ENCODE results near the gene RANBP17. TPM values are rescaled to one million over a fixed set of nuclear protein-coding genes. Genes with fewer than 3 reads are reported as not detected.

RANBP17 gene
- total and polyA plus RNA-seq, 2 experiments from 2014 or later = 10.9 to 20.0 TPM

GRCh38 chr5:171102877-171103610, 241.2 kb downstream of the RANBP17 start:
- H3K36me3 ChIP-seq = no peaks in the 10 kb centered on the region
- no peaks in the 10 kb centered on the region for H3K27me3 ChIP-seq
- H3K4me3 ChIP-seq = no peak overlapping the region
- H3K27ac ChIP-seq = no peak overlapping the region
- DNase-seq (ENCODE audit: low read depth in 1 of 2, low spot score in 1 of 2) = no peak
- TF ChIP-seq CTCF (IDR thresholded peaks at IDR 0.05; ENCODE audit: low read depth, low read length) = no peak
- H3K4me1 ChIP-seq (ENCODE audit: low read depth) = no peaks in the 10 kb centered on the region
- H3K9me3 ChIP-seq (ENCODE audit: low read depth) = no peaks in the 10 kb centered on the region

GRCh38 chr5:171107669-171108068, 245.9 kb downstream of the RANBP17 start:
- no peak for DNase-seq (ENCODE audit: low read depth in 1 of 2, low spot score in 1 of 2)
- TF ChIP-seq CTCF (IDR thresholded peaks at IDR 0.05; ENCODE audit: low read depth, low read length) = no peak
- H3K4me1 ChIP-seq (ENCODE audit: low read depth) = no peaks in the 10 kb centered on the region
- H3K27ac ChIP-seq = no peak overlapping the region
- H3K9me3 ChIP-seq (ENCODE audit: low read depth) = no peaks in the 10 kb centered on the region
- no peaks in the 10 kb centered on the region for H3K36me3 ChIP-seq
- H3K27me3 ChIP-seq = no peaks in the 10 kb centered on the region
- no peak overlapping the region for H3K4me3 ChIP-seq

GRCh38 chr5:171115519-171115918, 253.7 kb downstream of the RANBP17 start:
- DNase-seq (ENCODE audit: low read depth in 1 of 2, low spot score in 1 of 2) = no peak
- H3K4me1 ChIP-seq (ENCODE audit: low read depth) = no peaks in the 10 kb centered on the region
- TF ChIP-seq CTCF (IDR thresholded peaks at IDR 0.05; ENCODE audit: low read depth, low read length) = no peak

GRCh38 chr5:171116719-171117118, 254.9 kb downstream of the RANBP17 start:
- H3K27me3 ChIP-seq = no peaks in the 10 kb centered on the region
- no peak for TF ChIP-seq CTCF (IDR thresholded peaks at IDR 0.05; ENCODE audit: low read depth, low read length)
- no peaks in the 10 kb centered on the region for H3K9me3 ChIP-seq (ENCODE audit: low read depth)
- H3K4me3 ChIP-seq = no peak overlapping the region
- H3K27ac ChIP-seq = no peak overlapping the region
- DNase-seq (ENCODE audit: low read depth in 1 of 2, low spot score in 1 of 2) = no peak
- H3K36me3 ChIP-seq = no peaks in the 10 kb centered on the region
- H3K4me1 ChIP-seq (ENCODE audit: low read depth) = no peaks in the 10 kb centered on the region

More at GRCh38 chr5:171115519-171115918, 253.7 kb downstream of the RANBP17 start:
- H3K4me3 ChIP-seq = no peak overlapping the region
- H3K9me3 ChIP-seq (ENCODE audit: low read depth) = no peaks in the 10 kb centered on the region
- no peaks in the 10 kb centered on the region for H3K36me3 ChIP-seq
- no peak overlapping the region for H3K27ac ChIP-seq
- H3K27me3 ChIP-seq = no peaks in the 10 kb centered on the region

- no peak overlapping the region for H3K27ac ChIP-seq
- no peak overlapping the region for H3K4me3 ChIP-seq
- H3K36me3 ChIP-seq = no peaks in the 10 kb centered on the region
- no peaks in the 10 kb centered on the region for H3K27me3 ChIP-seq
- DNase-seq (ENCODE audit: low read depth in 1 of 2, low spot score in 1 of 2) = no peak
- no peaks in the 10 kb centered on the region for H3K4me1 ChIP-seq (ENCODE audit: low read depth)
- TF ChIP-seq CTCF (IDR thresholded peaks at IDR 0.05; ENCODE audit: low read depth, low read length) = no peak
- H3K9me3 ChIP-seq (ENCODE audit: low read depth) = no peaks in the 10 kb centered on the region
Measured at GRCh38 chr5:171120986-171121622, 259.3 kb downstream of the RANBP17 start.
